GM19193 (cell line): Measurements from ENCODE around the gene MAG.

ENCODE experiments used
- POLR2A ChIP-seq: IDR thresholded peaks from 4 replicates; pipeline ENCODE4 v1.6.1; 2011; ENCODE audit not compliant: insufficient read depth, insufficient read length; ENCODE audit errors: extremely low read depth

Gene MAG

GRCh38 chr19:35349614-35350521 is 57.9 kb downstream of the MAG start:
- peak; percentile 15 for TF ChIP-seq POLR2A

GRCh38 chr19:35350591-35350990 is 58.6 kb downstream of the MAG start:
- TF ChIP-seq POLR2A, result no peak

DNA sequence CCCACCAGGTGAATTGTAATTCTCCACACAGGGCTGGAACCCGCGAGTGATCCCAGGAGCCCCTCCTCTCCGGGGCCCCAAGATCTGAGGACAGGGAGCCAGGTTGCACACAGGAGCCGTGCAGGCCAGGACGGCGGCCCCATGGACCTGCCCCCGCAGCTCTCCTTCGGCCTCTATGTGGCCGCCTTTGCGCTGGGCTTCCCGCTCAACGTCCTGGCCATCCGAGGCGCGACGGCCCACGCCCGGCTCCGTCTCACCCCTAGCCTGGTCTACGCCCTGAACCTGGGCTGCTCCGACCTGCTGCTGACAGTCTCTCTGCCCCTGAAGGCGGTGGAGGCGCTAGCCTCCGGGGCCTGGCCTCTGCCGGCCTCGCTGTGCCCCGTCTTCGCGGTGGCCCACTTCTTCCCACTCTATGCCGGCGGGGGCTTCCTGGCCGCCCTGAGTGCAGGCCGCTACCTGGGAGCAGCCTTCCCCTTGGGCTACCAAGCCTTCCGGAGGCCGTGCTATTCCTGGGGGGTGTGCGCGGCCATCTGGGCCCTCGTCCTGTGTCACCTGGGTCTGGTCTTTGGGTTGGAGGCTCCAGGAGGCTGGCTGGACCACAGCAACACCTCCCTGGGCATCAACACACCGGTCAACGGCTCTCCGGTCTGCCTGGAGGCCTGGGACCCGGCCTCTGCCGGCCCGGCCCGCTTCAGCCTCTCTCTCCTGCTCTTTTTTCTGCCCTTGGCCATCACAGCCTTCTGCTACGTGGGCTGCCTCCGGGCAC is 59.6 kb downstream of the MAG start:
- peak; percentile 7 for TF ChIP-seq POLR2A

- TF ChIP-seq POLR2A, result no peak
Measured at GRCh38 chr19:35352177-35352447, 60.2 kb downstream of the MAG start.

DNA sequence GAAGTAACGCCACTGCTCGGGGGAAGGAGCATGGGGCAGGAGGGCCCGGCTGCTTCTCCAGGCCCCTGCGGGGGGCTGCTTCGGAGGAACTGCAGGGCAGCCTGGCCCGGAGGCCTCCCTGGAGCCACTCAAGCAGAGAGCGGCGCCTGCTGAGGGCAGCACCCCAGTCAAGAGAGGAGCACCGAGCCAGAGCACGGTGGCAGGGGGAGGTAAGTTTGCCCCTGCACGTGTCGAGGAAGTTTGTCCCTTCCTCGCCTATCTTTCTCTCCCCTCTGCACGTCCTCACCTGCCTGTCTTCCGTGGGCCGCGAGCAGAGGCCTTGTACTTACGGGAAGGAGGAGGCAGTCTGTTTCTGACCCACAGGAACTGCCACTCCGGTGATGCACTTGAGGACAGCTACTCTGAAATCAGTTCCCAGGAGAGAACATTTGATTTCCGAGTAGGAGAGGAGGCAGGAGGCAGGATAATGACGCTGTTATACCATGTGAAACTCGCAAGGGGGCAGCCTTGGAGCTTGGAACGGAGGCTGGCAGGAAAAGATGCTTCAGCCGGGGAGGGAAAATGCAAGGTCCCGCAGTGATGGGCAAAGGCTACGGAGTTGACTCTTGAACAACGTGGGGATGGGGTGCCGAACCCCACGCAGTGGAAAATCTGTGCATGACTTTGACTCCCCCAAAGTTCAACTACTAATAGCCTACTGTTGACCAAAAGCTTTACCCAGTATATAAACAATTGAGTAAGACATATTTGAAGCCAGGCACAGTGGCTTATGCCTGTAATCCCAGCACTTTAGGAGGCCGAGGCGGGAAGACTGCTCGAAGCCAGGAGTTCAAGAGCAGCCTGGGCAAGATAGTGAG is 60.7 kb downstream of the MAG start:
- no peak for TF ChIP-seq POLR2A

DNA sequence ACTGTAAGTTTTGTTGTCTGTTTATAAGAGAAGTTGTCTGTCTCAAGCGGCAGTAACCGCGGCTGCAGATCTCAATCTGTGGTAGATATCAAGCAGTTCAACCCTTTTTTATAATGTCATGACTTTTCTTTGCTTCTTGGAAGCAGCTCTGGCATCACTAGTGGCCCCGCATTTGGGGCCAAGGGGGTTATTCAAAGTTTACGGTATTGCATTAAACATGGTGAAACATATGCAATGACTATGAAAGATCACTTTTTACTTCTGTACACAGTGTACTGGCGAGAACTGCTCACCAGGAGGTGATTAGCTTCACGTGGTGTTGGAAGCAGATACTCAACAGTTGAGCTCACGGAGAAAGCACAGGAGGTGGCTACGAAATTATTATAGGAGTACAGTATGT is 61.7 kb downstream of the MAG start:
- TF ChIP-seq POLR2A, result no peak

- TF ChIP-seq POLR2A, result no peak
Measured at GRCh38 chr19:35354898-35355297, 62.9 kb downstream of the MAG start.

DNA sequence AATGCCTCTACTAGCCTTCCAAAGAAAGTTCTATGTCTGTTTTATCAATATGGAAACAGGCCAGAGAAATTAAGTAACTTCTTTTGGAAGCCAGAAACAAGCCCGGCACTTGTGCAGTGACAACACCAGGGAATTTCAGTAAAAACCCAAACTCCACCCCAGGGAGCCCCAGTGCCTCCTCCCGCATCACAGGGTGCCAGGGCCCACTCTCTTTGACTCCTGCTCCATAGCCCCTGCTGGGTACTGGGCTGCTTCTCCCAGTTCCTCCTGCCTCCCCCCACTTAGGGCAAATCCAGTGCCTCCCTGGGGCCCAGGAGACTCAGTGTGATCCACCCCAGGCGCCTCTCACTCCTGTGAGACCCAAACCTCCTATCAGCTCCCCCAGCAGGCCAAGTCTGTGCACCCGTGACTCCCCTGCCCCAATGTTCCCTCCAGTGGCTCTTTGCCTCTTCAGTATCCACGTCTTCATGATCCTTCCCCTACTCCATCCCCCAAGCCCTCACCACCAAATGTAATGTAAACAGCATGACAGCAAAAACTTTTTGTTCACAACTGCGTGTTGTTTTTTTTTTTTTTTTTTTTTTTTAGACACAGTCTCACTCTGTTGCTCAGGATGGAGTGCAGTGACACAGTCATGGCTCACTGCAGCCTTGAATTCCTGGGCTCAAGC is 64.0 kb downstream of the MAG start:
- TF ChIP-seq POLR2A, result no peak

GRCh38 chr19:35357867-35358573 is 66.1 kb downstream of the MAG start, which contains the start of gene FFAR3:
TSS of gene FFAR3 (plus strand) at chr19:35358460. CDS start at chr19:35358891, 431 bp downstream.
- no peak for TF ChIP-seq POLR2A

DNA sequence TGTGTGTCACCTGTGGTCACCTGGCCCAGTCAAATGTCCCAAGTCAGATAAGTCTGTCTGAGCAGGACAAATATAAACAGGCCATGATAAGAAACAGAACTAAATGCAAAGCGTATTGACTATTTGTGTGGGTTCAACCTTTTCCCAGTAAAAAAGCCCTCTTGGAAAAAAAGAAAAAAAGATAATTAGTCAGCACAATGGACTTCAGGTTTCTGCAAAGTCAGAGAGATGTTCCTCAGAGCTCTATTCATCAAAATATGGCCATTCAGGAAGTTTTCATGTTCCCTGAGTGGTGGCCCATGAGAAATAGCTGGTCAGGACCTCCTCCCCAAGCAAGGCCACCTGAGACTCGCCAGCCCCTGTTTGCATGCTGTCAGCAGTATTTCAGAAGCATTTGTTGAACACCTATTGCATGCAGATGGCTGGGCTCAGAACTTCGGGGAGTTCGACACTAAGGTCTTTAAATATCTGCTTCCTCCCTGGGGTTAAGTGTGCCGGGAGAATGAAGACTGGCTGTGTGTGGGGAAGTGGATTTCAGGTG is 69.0 kb downstream of the MAG start:
- TF ChIP-seq POLR2A, result no peak

DNA sequence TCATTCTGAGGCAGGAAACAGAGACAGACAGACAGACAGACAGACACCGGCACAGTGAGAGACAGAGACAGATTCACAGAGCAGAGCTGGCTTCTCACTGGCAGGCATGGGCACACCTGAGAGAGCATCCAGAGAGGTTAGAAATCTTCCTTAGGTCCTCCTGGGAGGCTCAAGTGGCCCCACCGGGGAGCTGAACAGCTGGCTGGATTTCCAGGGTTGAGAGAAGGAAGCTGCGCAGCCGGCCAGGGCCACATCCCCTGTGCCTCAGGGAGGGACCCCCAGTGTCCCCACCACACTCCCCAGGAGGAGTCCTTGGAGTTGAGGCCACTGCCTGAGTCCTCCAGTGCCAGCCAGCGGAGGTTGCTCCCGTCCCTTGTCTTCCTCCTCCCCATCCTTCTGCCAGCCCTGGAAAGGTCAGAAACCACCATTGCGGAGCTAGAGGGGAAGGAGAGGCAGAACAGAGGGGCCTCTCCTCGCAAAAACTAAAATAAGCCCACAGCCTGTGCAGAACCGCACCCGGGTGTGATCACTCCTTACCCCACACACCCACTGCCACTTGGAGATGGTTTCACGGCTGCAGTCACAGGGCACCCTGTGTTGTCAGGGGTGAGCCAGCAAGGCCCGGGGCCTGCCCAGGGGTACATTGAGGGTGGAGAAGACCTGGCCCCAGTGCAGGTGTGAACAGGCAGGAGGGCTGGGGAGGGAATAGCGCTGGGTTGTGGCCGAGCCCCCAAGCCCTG is 70.5 kb downstream of the MAG start:
- TF ChIP-seq POLR2A, result no peak

DNA sequence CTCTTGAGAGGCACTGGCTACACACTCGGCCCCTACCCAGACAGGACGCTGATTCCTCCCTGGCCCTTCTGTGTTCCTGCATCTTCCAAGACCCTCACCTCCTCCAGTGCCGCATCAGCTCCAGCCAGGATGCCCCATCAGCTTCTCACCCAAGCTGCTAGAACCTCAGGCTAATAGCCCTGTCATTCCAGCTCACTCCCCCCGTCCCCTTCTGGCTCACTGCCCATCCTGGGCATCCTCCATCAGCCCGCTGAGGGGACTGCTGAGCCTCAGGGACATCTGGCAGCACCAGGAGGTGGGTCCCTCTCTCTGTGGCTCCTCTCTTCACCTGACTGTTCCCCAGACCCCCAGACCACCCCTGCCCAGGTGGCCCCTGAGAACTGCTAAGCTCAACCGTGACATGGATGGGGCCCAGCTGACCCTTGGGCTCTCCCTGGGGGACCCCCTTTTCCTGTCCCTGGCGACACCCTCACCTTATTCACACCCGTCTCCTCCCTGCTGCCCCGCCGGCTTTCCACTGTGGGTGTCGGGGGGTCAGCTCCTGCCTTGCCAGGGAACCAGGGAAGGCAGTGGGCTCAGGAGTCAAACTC is 71.1 kb downstream of the MAG start:
- TF ChIP-seq POLR2A, result no peak
